Epithelial cell of proximal tubule (primary cell): Measurements from ENCODE around the gene DCTPP1. TPM values are rescaled to one million over a fixed set of nuclear protein-coding genes. Genes with fewer than 3 reads are reported as not detected.

Experiments
- DNase-seq: peaks from one replicate; pipeline ENCODE4 v3.0.0-alpha.2; 2011; ENCODE audit warnings: low read depth
- H3K4me3 ChIP-seq: 2 replicates; pipeline ENCODE4 v1.5.1; 2011; ENCODE audit warnings: low read depth, mild to moderate bottlenecking, low read length
- CTCF ChIP-seq: conservative IDR thresholded peaks from 2 replicates; pipeline ENCODE4 v1.5.1; 2012; ENCODE audit warnings: low read depth, mild to moderate bottlenecking, low read length
- total RNA-seq: library from RNA; depleted of rRNA; stranded (reverse); fragments of >200 nt; gene quantifications from 2 replicates; pipeline ENCODE4 v1.2.3, GENCODE V29; 2015

The DCTPP1 gene
- total RNA-seq, 1 donor from 2014 or later, result 108 TPM

GRCh38 chr16:30394592-30395154, 35.2 kb downstream of the DCTPP1 start:
- no peak for TF ChIP-seq CTCF
- DNase-seq, result no peak

GRCh38 chr16:30383521-30383920, 46.3 kb downstream of the DCTPP1 start:
- no peak overlapping the region for H3K4me3 ChIP-seq
- DNase-seq, result no peak
- no peak for TF ChIP-seq CTCF

More at GRCh38 chr16:30394592-30395154, 35.2 kb downstream of the DCTPP1 start:
- H3K4me3 ChIP-seq, result peak overlapping the region; percentile 90

- no peak for TF ChIP-seq CTCF
- no peak for DNase-seq
- no peak within 1 kb of the TSS for H3K4me3 ChIP-seq
Observed at GRCh38 chr16:30382111-30382881, 47.5 kb downstream of the DCTPP1 start, which contains the start of gene SEPTIN1. Gene SEPTIN1, minus strand, starts transcription at chr16:30382561. Its CDS starts 19 bp downstream, at chr16:30382542.

- TF ChIP-seq CTCF, result no peak
- DNase-seq, result no peak
Observed at GRCh38 chr16:30381291-30382041, 48.4 kb downstream of the DCTPP1 start.

DNA sequence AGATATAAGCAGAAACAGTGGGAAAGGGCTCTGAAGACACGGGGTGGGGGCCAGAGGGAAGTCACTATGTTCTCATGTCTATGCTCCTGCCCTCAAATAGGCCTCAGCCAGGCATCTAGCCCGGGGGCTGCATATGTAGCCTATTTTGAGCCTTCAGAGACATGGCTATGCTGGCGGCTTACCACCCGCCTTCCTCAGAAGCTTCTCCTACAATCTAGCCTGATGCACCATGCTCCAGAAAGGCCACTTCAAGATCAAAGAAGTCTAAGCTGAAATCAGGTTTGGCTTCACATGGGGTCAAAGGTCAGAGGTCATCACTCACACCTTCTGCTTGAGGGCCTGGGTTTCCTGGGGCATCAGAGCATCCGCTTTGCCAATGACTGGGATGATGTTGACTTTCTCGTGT, 49.0 kb downstream of the DCTPP1 start:
- H3K4me3 ChIP-seq, result no peak overlapping the region
- TF ChIP-seq CTCF, result no peak
- no peak for DNase-seq

More at GRCh38 chr16:30381291-30382041, 48.4 kb downstream of the DCTPP1 start:
- no peak overlapping the region for H3K4me3 ChIP-seq

- TF ChIP-seq CTCF, result no peak
- no peak overlapping the region for H3K4me3 ChIP-seq
- no peak for DNase-seq
Observed at GRCh38 chr16:30380072-30380802, 49.6 kb downstream of the DCTPP1 start.
